CD8-positive, alpha-beta memory T cell (primary cell): ENCODE results near the gene GPD2. TPM values are rescaled to one million over a fixed set of nuclear protein-coding genes. Genes with fewer than 3 reads are reported as not detected.

ENCODE experiments used
- CTCF ChIA-PET: fragments of 350-600 bp; sonication (Branson Sonifier 250); formaldehyde crosslinking; loops from one replicate; lab custom pipeline; 2021; ENCODE audit warnings: antibody characterized with exemption; lab: Charles Lee
- POLR2A ChIA-PET: fragments of 350-600 bp; sonication (Branson Sonifier 250); formaldehyde crosslinking; loops from one replicate; lab custom pipeline; 2021; ENCODE audit warnings: antibody characterized with exemption; lab: Charles Lee
- DNase-seq, 5 donors: peaks; one replicate each; pipeline versions ENCODE4 v3.0.0 to v3.0.0-alpha.2; 2020 to 2022; ENCODE audit warnings: mixed read lengths in 1 of 5
- H3K27ac ChIP-seq: one replicate; pipeline ENCODE4 v1.7.0; 2013; ENCODE audit warnings: low read depth, mild to moderate bottlenecking, low read length, moderate library complexity
- H3K27me3 ChIP-seq: 2 replicates; pipeline ENCODE4 v1.7.0; 2013; ENCODE audit warnings: low read length, mild to moderate bottlenecking; ENCODE audit not compliant: insufficient read depth, poor library complexity, severe bottlenecking
- H3K36me3 ChIP-seq: 2 replicates; pipeline ENCODE4 v1.7.0; 2013; ENCODE audit warnings: mild to moderate bottlenecking, low read length, moderate library complexity; ENCODE audit not compliant: insufficient read depth
- H3K4me1 ChIP-seq: 2 replicates; pipeline ENCODE4 v1.7.0; 2013; ENCODE audit warnings: mild to moderate bottlenecking, low read length, moderate library complexity; ENCODE audit not compliant: insufficient read depth
- H3K4me3 ChIP-seq: 2 replicates; pipeline ENCODE4 v1.7.0; 2013; ENCODE audit warnings: mild to moderate bottlenecking, low read length
- H3K9me3 ChIP-seq: 2 replicates; pipeline ENCODE4 v1.7.0; 2013; ENCODE audit warnings: mild to moderate bottlenecking, low read length
- H3K27ac Mint-ChIP-seq, 8 donors: one replicate each; pipeline ENCODE4 v1.8.0; 2020 to 2021; ENCODE audit warnings: mixed read lengths in 8 of 8, mild to moderate bottlenecking in 6 of 8, inconsistent platforms in 3 of 8, moderate library complexity in 3 of 8
- H3K27me3 Mint-ChIP-seq, 2 donors: one replicate each; pipeline ENCODE4 v1.8.0; 2020 to 2021; ENCODE audit warnings: mixed read lengths in 2 of 2, mild to moderate bottlenecking in 1 of 2, moderate library complexity in 1 of 2
- H3K36me3 Mint-ChIP-seq, 3 donors: one replicate each; pipeline ENCODE4 v1.8.0; 2020 to 2021; ENCODE audit warnings: mixed read lengths in 3 of 3, inconsistent platforms in 1 of 3, mild to moderate bottlenecking in 1 of 3
- H3K4me1 Mint-ChIP-seq, 3 donors: one replicate each; pipeline ENCODE4 v1.8.0; 2020 to 2021; ENCODE audit warnings: mixed read lengths in 3 of 3, inconsistent platforms in 1 of 3, mild to moderate bottlenecking in 1 of 3
- H3K4me3 Mint-ChIP-seq, 7 donors: one replicate each; pipeline ENCODE4 v1.8.0; 2020 to 2021; ENCODE audit warnings: mixed read lengths in 7 of 7, mild to moderate bottlenecking in 6 of 7, moderate library complexity in 4 of 7, inconsistent platforms in 2 of 7
- H3K9me3 Mint-ChIP-seq, 5 donors: one replicate each; pipeline ENCODE4 v1.8.0; 2020 to 2022; ENCODE audit warnings: mixed read lengths in 5 of 5, mild to moderate bottlenecking in 3 of 5, moderate library complexity in 2 of 5, inconsistent platforms in 1 of 5
- polyA plus RNA-seq: library from polyadenylated mRNA; unstranded; fragments of 300-500 nt; fragmentation: Illumina TruSeq; gene quantifications from one replicate; pipeline ENCODE4 v1.2.3, GENCODE V29; 2021
- total RNA-seq, 2 experiments: library from RNA; stranded (reverse); gene quantifications; one replicate each; pipeline ENCODE4 v1.2.3, GENCODE V29; 2021

GPD2 gene
- total and polyA plus RNA-seq, 3 experiments from 2014 or later, result 10.1 to 44.3 (median 38.9) TPM

DNA sequence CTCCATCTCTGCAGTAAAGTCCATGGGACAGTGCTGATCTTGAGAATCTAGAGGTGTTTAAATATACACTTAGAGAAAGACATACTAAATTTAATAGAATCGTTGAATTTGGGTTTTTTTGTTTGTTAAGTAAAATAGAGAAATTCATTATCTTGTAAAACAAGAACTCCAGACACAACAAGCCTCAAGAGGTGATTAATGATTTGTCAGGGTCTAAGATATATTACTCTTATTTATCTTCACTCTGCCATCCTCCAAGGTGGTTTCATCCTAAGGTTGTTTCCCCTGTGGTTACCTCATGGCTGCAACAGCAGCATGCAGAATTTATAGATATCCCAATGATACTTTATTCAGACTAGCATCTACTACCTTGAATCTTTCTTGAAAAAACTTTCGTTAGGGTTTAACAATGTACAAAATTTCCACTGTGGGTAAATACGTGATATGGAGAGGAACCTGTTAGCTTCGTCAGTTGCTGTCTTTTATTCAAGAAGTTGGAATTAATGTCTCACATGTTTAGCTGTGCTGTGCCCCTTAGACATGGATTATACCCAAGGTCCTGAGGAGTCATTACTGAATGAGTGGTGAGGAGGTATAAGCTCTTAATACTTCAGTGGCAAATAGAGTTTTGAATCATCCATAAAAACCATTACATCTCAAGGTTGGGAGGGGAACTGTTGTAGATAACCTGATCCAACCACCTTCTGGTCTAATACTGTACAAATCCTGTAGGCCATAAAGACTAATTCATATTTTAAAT lies 128.0 kb downstream of the GPD2 start:
- H3K27me3 Mint-ChIP-seq, result no peaks in the 10 kb centered on the region
- Histone ChIP-seq H3K36me3 (no peaks in the 10 kb centered on the region), H3K27ac (no peak overlapping the region), H3K9me3 (no peaks in the 10 kb centered on the region), H3K4me1 (no peaks in the 10 kb centered on the region), H3K4me3 (no peak overlapping the region), H3K27me3 (no peaks in the 10 kb centered on the region)
- no peak for DNase-seq
- no peak overlapping the region for H3K27ac Mint-ChIP-seq
- H3K36me3 Mint-ChIP-seq, result peaks cover 0 to 15% (median 8%) of the 10 kb centered on the region in 3 donors
- no peaks in the 10 kb centered on the region for H3K9me3 Mint-ChIP-seq
- POLR2A ChIA-PET, result interaction anchor here (0.6 to 0.8 kb wide), 2 partner anchors 9 to 229 kb away, joined by 3 read pairs; no protein-coding TSS in a partner anchor
- no peak overlapping the region for H3K4me3 Mint-ChIP-seq
- CTCF ChIA-PET, result no interaction called here
- H3K4me1 Mint-ChIP-seq, result peaks cover 2 to 24% (median 19%) of the 10 kb centered on the region in 3 donors

DNA sequence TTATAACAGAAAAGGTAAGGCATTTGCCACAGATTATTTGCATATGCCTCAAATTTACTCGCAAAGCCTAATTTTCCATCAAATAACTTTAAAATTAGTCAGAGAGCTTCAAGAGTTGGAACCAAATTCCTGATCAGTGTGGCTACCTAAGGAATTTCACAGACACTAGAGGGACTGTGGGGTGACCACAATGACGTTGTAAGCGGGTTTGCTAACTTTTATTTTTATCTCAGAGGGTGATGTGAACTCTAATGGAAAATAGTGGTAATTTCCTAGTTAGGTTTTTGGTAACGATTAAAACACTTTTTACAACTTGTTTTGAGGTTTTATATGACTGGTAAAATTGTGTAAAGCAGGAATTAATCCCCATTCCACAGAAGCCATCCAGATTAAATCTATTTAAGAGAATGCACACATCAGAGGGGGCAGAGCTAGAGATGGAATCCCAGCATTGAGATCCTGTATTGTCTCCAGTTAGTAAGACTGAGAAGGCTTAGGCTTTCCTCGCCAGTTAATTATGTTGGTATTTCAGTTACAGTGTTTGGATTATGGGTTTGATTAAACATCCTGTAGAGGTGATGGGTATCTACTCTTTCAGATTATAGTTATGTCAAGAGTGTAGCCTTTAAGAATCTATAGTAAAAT lies 129.0 kb downstream of the GPD2 start:
- Mint-ChIP-seq H3K4me1 (peaks cover 2 to 24% (median 19%) of the 10 kb centered on the region in 3 donors), H3K27ac (no peak overlapping the region), H3K36me3 (peaks cover 0 to 24% (median 11%) of the 10 kb centered on the region in 3 donors), H3K9me3 (no peaks in the 10 kb centered on the region), H3K4me3 (no peak overlapping the region), H3K27me3 (no peaks in the 10 kb centered on the region)
- H3K27me3 ChIP-seq, result no peaks in the 10 kb centered on the region
- H3K4me3 ChIP-seq, result no peak overlapping the region
- H3K36me3 ChIP-seq, result peaks cover 3% of the 10 kb centered on the region
- DNase-seq, result no peak
- POLR2A ChIA-PET, result interaction anchor here (0.8 kb wide), 1 partner anchor 230 kb away, joined by 3 read pairs; no protein-coding TSS in a partner anchor
- no peaks in the 10 kb centered on the region for H3K4me1 ChIP-seq
- H3K27ac ChIP-seq, result no peak overlapping the region
- no peaks in the 10 kb centered on the region for H3K9me3 ChIP-seq
- CTCF ChIA-PET, result no interaction called here

DNA sequence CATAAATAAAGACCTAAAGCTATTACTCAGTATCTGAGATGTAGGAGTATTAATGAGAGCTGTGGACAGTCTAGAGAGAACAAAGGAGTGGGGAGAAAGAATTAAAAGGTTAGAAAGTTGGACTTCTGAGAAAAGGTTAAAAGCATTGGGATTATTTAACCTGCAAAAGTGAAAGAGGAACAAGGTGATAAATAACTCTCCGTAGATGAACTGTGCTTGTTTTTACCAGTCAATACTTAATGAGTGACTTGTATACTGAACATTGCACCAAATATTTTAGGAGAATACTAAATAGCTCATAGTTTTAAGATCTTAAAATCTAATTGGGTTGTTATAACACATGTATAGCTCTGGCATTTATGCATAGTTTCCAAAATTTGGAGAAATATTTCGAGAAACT lies 137.5 kb downstream of the GPD2 start:
- ChIA-PET POLR2A (interaction anchor here (0.7 kb wide), 1 partner anchor 10 kb away, joined by 3 read pairs; no protein-coding TSS in a partner anchor), CTCF (interaction anchor here (1.0 kb wide), 1 partner anchor 15 kb away, joined by 3 read pairs; no protein-coding TSS in a partner anchor)
- no peak overlapping the region for H3K4me3 Mint-ChIP-seq
- Histone ChIP-seq H3K9me3 (no peaks in the 10 kb centered on the region), H3K36me3 (peaks cover 3% of the 10 kb centered on the region), H3K27ac (no peak overlapping the region), H3K27me3 (no peaks in the 10 kb centered on the region), H3K4me3 (no peak overlapping the region), H3K4me1 (no peaks in the 10 kb centered on the region)
- H3K4me1 Mint-ChIP-seq, result peaks cover 7 to 11% (median 8%) of the 10 kb centered on the region in 3 donors
- H3K27me3 Mint-ChIP-seq, result no peaks in the 10 kb centered on the region
- peak overlapping the region in 1 of 8 donors; percentile 5 for H3K27ac Mint-ChIP-seq
- H3K9me3 Mint-ChIP-seq, result no peaks in the 10 kb centered on the region
- DNase-seq, result no peak
- H3K36me3 Mint-ChIP-seq, result peaks cover 7 to 54% (median 23%) of the 10 kb centered on the region in 3 donors

DNA sequence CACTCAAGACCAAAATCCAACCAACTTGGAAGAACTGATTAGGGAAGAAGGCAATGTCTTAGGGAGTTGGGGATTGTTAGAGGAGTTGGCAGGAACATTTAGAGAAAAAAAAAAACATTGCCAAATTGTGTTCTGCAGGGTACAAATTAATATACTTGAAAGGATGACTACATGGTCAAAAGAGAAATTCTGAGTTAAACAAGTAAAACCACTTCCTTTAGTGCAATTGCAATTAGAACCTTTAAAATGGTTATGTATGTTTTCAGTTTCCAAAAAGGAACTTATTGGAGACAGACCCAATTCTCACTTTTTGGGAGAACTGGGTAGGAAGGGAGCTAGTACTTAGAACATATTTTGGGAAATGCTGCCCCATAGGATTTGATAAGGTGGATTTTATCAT lies 137.9 kb downstream of the GPD2 start:
- Mint-ChIP-seq H3K27me3 (no peaks in the 10 kb centered on the region), H3K4me1 (peaks cover 7 to 11% (median 8%) of the 10 kb centered on the region in 3 donors), H3K4me3 (no peak overlapping the region), H3K9me3 (no peaks in the 10 kb centered on the region), H3K27ac (no peak overlapping the region), H3K36me3 (peaks cover 7 to 54% (median 24%) of the 10 kb centered on the region in 3 donors)
- no peak for DNase-seq
- H3K36me3 ChIP-seq, result peaks cover 3% of the 10 kb centered on the region
- H3K4me1 ChIP-seq, result no peaks in the 10 kb centered on the region
- ChIA-PET CTCF (interaction anchor here (1.0 kb wide), 1 partner anchor 15 kb away, joined by 3 read pairs; no protein-coding TSS in a partner anchor), POLR2A (no interaction called here)
- H3K27me3 ChIP-seq, result no peaks in the 10 kb centered on the region
- H3K27ac ChIP-seq, result no peak overlapping the region
- H3K4me3 ChIP-seq, result no peak overlapping the region
- H3K9me3 ChIP-seq, result no peaks in the 10 kb centered on the region

DNA sequence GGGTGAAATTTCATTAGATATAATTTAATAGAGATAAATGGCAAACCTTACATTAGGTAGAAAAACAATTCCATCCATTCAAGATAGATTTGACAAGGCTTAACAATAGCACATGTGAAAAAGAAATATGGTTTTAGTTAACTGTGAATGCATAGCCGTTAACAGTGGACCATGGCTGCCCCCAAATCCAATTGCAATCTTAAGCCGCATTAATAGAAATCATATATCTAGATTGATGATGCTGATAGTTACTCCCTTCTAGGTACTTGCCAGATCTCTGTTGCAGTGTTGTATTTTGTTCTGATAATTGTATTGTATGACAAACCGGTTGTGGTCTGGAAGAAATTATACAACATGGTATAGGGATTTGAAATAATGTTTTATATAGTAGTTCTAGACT lies 139.8 kb downstream of the GPD2 start:
- Histone ChIP-seq H3K36me3 (no peaks in the 10 kb centered on the region), H3K27me3 (no peaks in the 10 kb centered on the region), H3K9me3 (no peaks in the 10 kb centered on the region), H3K27ac (no peak overlapping the region), H3K4me1 (no peaks in the 10 kb centered on the region), H3K4me3 (no peak overlapping the region)
- no peak for DNase-seq
- no peak overlapping the region for H3K4me3 Mint-ChIP-seq
- ChIA-PET CTCF (interaction anchor here (1.0 to 1.6 kb wide), 2 partner anchors 13 to 241 kb away, joined by 3 read pairs; no protein-coding TSS in a partner anchor), POLR2A (no interaction called here)
- no peak overlapping the region for H3K27ac Mint-ChIP-seq
- peaks cover 15 to 25% (median 23%) of the 10 kb centered on the region in 3 donors for H3K4me1 Mint-ChIP-seq
- H3K36me3 Mint-ChIP-seq, result peaks cover 7 to 47% (median 20%) of the 10 kb centered on the region in 3 donors
- no peaks in the 10 kb centered on the region for H3K9me3 Mint-ChIP-seq
- no peaks in the 10 kb centered on the region for H3K27me3 Mint-ChIP-seq

DNA sequence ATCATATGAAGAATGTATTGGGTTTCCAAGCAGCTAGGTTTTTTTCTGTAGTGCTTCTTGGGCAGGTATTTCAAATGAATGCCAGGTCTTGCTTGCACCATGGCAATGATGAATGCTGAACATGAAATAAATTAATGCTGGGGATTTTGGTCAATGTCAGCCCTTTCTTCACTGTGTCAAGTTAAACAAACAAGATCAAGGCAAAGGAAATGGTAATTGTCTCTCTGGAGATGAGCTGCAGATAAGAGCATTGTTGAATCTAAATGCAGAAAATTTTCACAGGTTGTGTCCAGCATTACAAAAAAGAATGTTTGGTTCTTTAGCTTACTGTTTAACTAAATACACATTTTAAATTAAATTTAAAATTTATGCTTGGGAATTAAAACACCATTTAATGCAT lies 144.3 kb downstream of the GPD2 start:
- Mint-ChIP-seq H3K27me3 (no peaks in the 10 kb centered on the region), H3K4me3 (no peak overlapping the region), H3K4me1 (peaks cover 8 to 16% (median 15%) of the 10 kb centered on the region in 3 donors), H3K36me3 (peaks cover 0 to 38% (median 12%) of the 10 kb centered on the region in 3 donors), H3K9me3 (no peaks in the 10 kb centered on the region), H3K27ac (peak overlapping the region in 3 of 8 donors; percentile 52 to 77 (median 70))
- POLR2A ChIA-PET, result no interaction called here
- Histone ChIP-seq H3K4me1 (no peaks in the 10 kb centered on the region), H3K9me3 (no peaks in the 10 kb centered on the region), H3K27ac (no peak overlapping the region), H3K4me3 (no peak overlapping the region), H3K36me3 (no peaks in the 10 kb centered on the region), H3K27me3 (no peaks in the 10 kb centered on the region)
- DNase-seq, result peak in 1 of 5 donors; percentile 0
- CTCF ChIA-PET, result interaction anchor here (0.9 kb wide), 1 partner anchor 9 kb away, joined by 3 read pairs; no protein-coding TSS in a partner anchor

DNA sequence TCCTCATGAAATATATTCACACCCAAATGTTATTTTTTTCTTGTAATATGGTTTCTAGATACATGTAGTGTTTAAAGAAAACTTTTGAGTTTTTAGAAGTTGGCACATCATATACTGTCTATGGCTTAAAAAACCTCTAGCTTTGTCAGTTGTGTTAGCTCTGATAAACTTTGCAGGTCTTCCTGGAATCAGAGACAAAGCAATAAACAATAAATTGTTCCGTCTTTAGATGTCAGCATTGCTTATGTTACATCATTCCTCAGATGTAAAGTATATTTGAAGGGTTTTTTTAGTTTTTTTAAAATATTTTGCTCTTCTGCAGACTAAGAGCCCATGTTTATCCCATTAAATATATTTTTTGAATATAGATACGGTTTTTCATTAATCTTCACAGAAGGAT lies 145.1 kb downstream of the GPD2 start:
- Histone ChIP-seq H3K27me3 (no peaks in the 10 kb centered on the region), H3K4me3 (no peak overlapping the region), H3K9me3 (no peaks in the 10 kb centered on the region), H3K27ac (no peak overlapping the region), H3K4me1 (no peaks in the 10 kb centered on the region), H3K36me3 (no peaks in the 10 kb centered on the region)
- DNase-seq, result no peak
- no peaks in the 10 kb centered on the region for H3K9me3 Mint-ChIP-seq
- H3K4me3 Mint-ChIP-seq, result no peak overlapping the region
- H3K27me3 Mint-ChIP-seq, result no peaks in the 10 kb centered on the region
- H3K27ac Mint-ChIP-seq, result no peak overlapping the region
- H3K4me1 Mint-ChIP-seq, result peaks cover 8 to 16% (median 15%) of the 10 kb centered on the region in 3 donors
- CTCF ChIA-PET, result interaction anchor here (1.6 kb wide), 1 partner anchor 247 kb away, joined by 3 read pairs; no protein-coding TSS in a partner anchor
- H3K36me3 Mint-ChIP-seq, result peaks cover 0 to 38% (median 12%) of the 10 kb centered on the region in 3 donors
- POLR2A ChIA-PET, result no interaction called here
